ENCODE results near the gene LRRC34. TPM values are rescaled to one million over a fixed set of nuclear protein-coding genes. Genes with fewer than 3 reads are reported as not detected.

The LRRC34 gene
- total RNA-seq, 1 experiment from 2014 or later = 9.7 TPM

DNA sequence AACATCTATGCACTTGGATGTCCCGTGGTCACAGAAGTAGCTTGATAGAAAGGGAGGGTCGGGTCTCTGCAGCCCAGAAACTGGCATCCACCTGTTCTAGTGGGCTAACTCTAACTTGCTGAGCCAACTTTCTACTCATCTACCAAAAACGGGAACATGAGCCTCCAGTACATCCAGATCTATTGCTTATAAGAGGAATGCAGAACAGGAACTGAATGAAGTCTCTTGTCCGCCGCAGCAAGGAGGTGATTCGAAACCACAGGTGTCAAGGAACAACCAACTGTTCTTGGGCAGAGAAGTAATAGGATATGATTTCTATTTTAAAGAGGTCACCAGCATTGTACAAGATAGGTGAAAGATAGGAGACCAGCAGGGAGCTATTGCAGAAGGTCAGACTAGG is 65.8 kb downstream of the LRRC34 start:
- Histone ChIP-seq H3K27me3 (replicated peaks; ENCODE audit: insufficient read depth, low read depth, low read length, poor library complexity) (peaks cover 51% of the 10 kb centered on the region), H3K9me3 (ENCODE audit: low read depth, low read length, poor library complexity, severe bottlenecking) (no peaks in the 10 kb centered on the region), H3K4me1 (ENCODE audit: insufficient read depth, low read length, poor library complexity, severe bottlenecking) (no peaks in the 10 kb centered on the region), H3K36me3 (ENCODE audit: insufficient read depth, low read length, poor library complexity, severe bottlenecking) (no peaks in the 10 kb centered on the region), H3K27ac (ENCODE audit: low read depth, low read length, poor library complexity, severe bottlenecking) (no peak overlapping the region), H3K4me3 (ENCODE audit: low read depth, low read length, poor library complexity, severe bottlenecking) (no peak overlapping the region)
- ChIA-PET POLR2A (ENCODE audit: low non-redundant PET) (no interaction called here), CTCF (no interaction called here)
- TF ChIP-seq, protein P1, sequence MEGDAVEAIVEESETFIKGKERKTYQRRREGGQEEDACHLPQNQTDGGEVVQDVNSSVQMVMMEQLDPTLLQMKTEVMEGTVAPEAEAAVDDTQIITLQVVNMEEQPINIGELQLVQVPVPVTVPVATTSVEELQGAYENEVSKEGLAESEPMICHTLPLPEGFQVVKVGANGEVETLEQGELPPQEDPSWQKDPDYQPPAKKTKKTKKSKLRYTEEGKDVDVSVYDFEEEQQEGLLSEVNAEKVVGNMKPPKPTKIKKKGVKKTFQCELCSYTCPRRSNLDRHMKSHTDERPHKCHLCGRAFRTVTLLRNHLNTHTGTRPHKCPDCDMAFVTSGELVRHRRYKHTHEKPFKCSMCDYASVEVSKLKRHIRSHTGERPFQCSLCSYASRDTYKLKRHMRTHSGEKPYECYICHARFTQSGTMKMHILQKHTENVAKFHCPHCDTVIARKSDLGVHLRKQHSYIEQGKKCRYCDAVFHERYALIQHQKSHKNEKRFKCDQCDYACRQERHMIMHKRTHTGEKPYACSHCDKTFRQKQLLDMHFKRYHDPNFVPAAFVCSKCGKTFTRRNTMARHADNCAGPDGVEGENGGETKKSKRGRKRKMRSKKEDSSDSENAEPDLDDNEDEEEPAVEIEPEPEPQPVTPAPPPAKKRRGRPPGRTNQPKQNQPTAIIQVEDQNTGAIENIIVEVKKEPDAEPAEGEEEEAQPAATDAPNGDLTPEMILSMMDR (conservative IDR thresholded peaks at IDR 0.05; ENCODE audit: low read depth, low read length) = no peak
- TF ChIP-seq EZH2 (IDR thresholded peaks at IDR 0.05; ENCODE audit: borderline replicate concordance, low read depth, low read length, poor library complexity, severe bottlenecking) = no peak
- no TSS peak for BruUV-seq (replicated peaks)
- intact Hi-C loops (cut with micrococcal nuclease; ENCODE audit: unreplicated experiment) = no loop called here
- no peak for DNase-seq (ENCODE audit: low spot score)

DNA sequence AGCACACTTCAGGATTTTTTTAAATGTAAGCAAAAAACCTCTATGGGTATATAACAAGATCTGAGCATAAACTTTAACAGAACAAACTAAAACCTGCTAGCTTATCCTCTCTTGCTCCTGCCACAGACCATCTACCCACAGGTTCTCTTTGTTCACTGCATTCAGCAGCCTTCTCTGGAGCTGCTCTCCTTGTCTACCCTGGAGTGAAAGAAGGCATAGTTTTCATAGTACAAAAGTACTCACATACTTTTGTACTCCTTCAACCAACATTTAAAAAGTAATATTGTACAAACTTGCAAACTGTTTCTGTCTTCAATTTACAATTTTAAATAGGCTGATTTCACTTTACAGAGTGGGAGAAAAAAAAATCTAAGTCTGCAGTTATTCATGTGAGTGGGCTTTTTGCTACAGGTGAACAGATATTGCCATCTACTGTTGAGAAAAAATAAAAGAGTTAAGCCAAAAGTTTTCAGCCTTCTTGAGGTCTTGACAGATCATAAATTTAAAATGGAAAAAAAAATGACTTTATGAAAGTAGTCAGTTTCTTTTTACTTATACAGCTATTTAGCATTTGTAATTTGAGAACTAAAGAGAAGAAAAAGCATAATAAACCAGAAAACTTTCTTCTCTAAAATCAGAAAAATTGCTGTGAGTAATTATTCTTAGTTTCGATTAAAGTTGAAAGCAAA is 68.2 kb downstream of the LRRC34 start:
- intact Hi-C loops (cut with micrococcal nuclease; ENCODE audit: unreplicated experiment) = loop anchor here (5.0 kb wide), 3 partner anchors 597 to 877 kb away; no protein-coding TSS in a partner anchor
- peak; percentile 14 for DNase-seq (ENCODE audit: low spot score)
- POLR2A ChIA-PET (ENCODE audit: low non-redundant PET) = interaction anchor here (0.6 kb wide), 1 partner anchor 1716 kb away, joined by 3 read pairs; no protein-coding TSS in a partner anchor
- Histone ChIP-seq H3K9me3 (ENCODE audit: low read depth, low read length, poor library complexity, severe bottlenecking) (no peaks in the 10 kb centered on the region), H3K36me3 (ENCODE audit: insufficient read depth, low read length, poor library complexity, severe bottlenecking) (no peaks in the 10 kb centered on the region), H3K4me1 (ENCODE audit: insufficient read depth, low read length, poor library complexity, severe bottlenecking) (no peaks in the 10 kb centered on the region), H3K27ac (ENCODE audit: low read depth, low read length, poor library complexity, severe bottlenecking) (no peak overlapping the region), H3K4me3 (ENCODE audit: low read depth, low read length, poor library complexity, severe bottlenecking) (no peak overlapping the region), H3K27me3 (replicated peaks; ENCODE audit: insufficient read depth, low read depth, low read length, poor library complexity) (peaks cover 35% of the 10 kb centered on the region)
- TF ChIP-seq, protein P1 (conservative IDR thresholded peaks at IDR 0.05; ENCODE audit: low read depth, low read length) = peak; percentile 50
- no peak for TF ChIP-seq EZH2 (IDR thresholded peaks at IDR 0.05; ENCODE audit: borderline replicate concordance, low read depth, low read length, poor library complexity, severe bottlenecking)
- BruUV-seq (replicated peaks) = no TSS peak
- CTCF ChIA-PET = interaction anchor here (0.7 to 1.0 kb wide), 2 partner anchors 505 to 880 kb away, joined by 3 to 4 read pairs; no protein-coding TSS in a partner anchor

Other genes with a start within 250 kb of the LRRC34 start
- not detected in 2 replicates for gene MECOM, start 149.2 kb downstream of the LRRC34 start, total RNA-seq (2021)
- 5.8 and 16.7 TPM in 2 replicates for gene TERC, start 47.8 kb downstream of the LRRC34 start, total RNA-seq (2021)
- gene ACTRT3, start 43.3 kb downstream of the LRRC34 start, total RNA-seq (2021) = 1.3 and 2.3 TPM in 2 replicates
- gene MYNN, start 39.5 kb downstream of the LRRC34 start, total RNA-seq (2021) = 15.3 and 20.5 TPM in 2 replicates
- 0.15 and 0.17 TPM in 2 replicates for gene LRRIQ4, start within 50 bp of the LRRC34 start, total RNA-seq (2021)
- not detected in 2 replicates for gene LRRC31, start 57.0 kb upstream of the LRRC34 start, total RNA-seq (2021)
- not detected in 2 replicates for gene SAMD7, start 98.7 kb upstream of the LRRC34 start, total RNA-seq (2021)
- gene SEC62, start 153.9 kb upstream of the LRRC34 start, total RNA-seq (2021) = 80.9 and 83.9 TPM in 2 replicates
- 6.7 and 11.2 TPM in 2 replicates for gene GPR160, start 225.1 kb upstream of the LRRC34 start, total RNA-seq (2021)

Measured in A673 (cell line).